NOMO-1 (cell line): ENCODE data around the gene NSMCE3.
"Not testable (repeated sequence)": the region's sequence is repeated elsewhere in the genome, so short reads cannot be mapped to it uniquely, and the experiment has no call there.

Source experiments
- DNase-seq, 2 experiments: peaks; one replicate each; lab custom pipeline; 2025; ENCODE audit not compliant: unreplicated experiment in 2 of 2; lab: John Stamatoyannopoulos, UW

NSMCE3 gene

DNA sequence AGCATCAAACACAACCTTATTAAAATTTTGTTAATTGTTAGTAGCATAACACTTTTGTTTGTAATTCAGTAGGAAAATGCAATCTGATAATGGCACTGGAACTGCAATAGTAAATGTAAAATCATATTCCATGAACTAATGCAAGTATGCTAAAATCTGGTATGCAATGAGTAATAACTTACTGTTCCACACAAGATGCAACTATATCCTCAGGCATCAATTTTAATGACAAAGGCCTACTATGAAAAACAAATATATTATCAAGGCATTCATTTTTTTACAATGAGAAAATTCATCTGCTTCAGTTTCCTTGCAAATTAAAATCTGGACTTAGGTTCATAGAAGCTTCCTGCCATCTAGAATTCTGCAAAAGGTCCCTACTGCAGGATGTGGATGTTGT lies 1.4 kb upstream of the NSMCE3 start:
- no peak for DNase-seq

DNA sequence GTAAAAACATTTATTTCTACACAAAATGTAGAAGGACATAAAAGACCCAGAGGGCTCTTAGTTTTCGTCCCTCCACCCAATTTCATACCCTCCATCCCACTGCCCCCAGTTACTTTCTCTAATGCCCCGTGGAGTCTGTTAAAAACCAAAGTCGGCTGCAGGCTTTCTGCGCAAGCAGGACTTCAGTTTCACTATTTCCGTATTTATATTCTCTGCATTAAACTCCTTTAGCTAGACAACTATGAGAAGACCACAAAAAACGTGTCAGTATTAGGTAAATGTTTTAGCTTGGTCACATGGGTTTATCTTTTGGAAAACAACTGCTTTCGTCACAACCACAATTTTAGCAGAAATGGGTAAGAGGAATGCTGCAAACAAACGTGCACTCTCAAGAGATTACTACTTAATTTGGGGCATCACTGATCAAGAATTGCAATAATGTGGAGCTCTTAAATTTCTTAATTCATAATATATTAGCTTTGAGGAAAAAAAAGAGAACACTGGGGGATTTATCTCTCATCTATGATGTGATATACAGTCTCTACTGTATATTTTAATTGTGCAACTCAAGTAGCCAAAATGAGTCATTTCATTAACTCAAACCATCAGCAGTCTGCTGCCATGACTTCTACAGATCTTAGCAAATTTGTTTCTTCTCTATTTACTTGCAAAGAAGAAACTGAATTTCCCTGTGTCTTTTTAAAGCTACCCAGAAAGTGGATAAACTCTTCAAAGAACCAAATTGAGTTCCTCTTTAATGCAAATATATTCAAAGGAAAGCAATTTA lies 740 bp upstream of the NSMCE3 start:
- DNase-seq: peak; percentile 16 to 63

DNA sequence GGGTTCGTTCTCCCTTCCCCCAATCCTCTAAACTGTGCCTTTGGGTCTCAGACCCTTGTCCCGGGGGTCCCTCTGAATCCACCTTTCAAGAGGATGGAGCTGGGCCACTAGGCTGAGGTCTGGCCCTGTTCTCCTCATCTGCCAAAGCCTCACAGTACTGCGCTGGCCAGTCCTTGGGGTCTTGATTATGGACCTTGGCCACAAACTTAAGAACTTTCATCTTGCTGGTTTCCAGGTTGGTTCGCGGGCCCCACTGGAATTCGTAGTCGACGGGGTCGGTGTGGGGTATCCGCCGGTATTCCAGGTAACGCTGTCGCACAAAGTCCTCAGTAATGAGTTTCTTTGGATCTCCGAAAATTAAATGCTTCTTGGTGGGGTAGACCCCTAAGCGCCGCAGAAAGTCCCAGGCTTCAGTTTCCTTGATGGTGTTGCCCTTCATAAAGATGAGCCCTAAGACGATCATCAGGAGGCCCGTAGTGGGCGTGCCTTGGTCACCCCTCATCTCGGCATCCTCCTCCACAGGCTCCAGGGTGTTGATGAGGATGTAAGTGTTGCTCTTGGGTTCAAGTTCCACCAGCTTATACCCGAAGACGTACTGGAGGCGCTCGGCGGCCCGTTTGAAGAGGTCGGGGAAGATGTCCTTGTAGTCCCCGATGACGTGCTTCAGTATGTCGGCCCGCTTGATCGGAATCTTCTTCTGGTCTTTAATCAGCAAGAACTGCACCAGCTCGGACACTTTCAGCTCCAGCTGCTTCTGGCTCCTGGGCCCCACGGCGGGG lies 727 bp downstream of the NSMCE3 start:
- DNase-seq: peak; percentile 17 to 34

DNA sequence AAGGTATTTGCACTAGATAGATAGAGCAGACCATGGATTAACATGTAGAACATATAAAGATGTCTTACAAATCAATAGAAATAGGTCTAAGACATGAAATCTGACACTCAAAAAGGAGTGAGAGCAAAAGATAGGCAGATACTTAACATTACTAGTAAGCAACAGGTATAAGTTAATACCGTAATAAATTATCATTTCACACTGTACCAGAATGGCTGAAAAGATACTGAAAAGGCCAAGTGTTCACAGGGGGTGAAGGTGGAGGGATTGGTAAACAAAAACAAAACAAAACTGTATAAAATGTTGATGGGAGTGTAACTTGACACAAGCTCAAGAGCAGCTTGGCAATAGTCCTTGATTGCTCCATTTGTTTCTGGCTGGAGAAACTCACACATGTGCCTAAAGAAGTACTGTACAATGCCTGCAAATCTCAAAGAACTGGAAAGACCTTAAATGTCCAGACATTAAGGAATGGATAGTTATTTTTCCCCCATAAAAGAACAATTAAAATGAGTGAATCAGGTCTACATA lies 3.5 kb downstream of the NSMCE3 start:
- no peak for DNase-seq

DNA sequence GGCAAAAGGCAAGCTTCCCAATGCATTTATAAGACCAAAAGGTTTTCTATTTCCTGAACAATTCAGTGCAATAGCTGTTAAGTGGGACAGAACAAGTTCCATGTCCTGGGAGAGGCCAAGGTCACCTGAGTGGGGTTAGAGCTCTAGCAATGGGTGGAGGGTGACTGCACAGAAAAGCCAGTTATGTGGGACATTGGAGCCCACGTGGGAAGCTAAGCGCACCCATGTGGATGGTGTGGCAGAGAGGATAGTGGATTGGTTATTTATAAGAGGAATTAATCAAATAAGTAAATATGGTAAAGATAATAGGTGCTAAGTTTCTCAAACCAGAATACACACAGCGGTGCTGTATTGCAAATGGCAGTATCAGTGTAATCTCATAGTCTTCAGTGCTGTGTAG lies 6.3 kb downstream of the NSMCE3 start:
- no peak for DNase-seq

DNA sequence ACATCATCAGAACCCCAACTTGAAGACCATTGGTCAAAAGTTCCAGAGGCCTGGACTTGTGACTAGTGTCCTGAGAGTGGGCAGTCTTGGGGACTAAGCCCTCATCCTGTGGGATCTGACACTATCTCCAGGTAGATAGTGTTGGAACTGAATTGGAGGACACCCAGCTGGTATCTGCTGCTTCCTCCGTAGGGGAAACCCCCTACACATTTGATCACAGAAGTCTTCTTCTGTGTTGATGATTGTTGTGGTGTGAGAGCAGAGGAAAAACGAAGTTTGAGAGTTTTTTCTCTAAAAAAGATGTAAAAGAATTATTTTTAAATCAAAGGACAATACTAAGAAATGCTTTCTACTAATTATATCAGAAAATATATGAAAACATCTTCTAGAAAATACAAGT lies 6.9 kb downstream of the NSMCE3 start:
- DNase-seq: no peak

DNA sequence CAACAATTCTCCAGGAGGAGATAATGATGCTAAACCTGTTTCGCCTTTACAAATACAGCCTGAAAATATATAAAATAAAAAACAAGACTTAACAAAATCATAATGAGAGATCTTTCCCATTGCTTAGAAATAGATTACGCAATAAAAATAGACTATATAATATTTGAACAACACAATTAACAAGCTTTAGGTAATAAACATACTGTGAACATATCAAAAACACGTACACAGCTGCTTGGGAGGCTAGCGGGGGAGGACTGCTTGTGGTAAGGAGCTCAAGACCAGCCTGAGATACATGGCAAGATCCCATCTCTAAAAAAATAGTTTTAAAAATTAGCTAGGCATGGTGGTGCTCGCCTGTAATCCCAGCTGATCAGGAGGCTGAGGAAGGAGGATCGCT lies 8.7 kb downstream of the NSMCE3 start:
- no peak for DNase-seq

DNA sequence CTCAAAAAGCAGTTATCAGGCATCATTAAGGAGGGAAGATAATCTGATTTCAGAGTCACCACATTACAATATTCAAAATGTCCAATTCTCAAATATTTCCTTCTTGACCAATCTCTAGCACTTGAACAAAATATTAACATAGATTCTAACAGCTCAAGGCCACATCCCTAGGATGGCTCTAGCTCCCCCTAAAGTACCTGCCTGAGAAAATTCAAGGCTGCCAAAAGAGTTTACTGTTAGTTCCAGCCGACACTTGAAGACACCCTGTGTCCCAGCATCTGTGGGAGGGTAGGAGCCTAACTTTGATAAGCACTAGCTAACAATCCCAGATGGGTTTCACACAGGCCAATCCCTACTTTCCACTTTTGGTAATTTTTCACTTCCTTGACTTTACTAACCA lies 10.4 kb downstream of the NSMCE3 start:
- no peak for DNase-seq

DNA sequence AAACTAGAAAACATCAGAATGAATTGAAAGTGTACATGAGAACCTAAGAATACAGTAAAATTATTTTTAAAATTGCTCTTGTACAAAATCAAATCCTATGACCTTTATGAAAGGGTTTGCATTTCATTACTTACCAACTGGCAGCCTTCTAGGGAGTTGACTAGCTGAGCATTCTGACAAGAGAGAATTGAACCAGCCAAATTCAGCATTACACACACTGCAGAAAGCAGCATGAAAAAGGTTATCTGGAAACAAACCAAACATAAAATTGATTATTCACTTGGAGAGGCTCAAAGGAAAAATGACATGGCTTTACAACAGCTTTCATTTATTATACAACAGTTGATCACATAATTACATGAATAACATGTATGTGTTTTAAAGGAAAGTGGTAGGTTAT lies 17.4 kb downstream of the NSMCE3 start:
- DNase-seq: no peak

DNA sequence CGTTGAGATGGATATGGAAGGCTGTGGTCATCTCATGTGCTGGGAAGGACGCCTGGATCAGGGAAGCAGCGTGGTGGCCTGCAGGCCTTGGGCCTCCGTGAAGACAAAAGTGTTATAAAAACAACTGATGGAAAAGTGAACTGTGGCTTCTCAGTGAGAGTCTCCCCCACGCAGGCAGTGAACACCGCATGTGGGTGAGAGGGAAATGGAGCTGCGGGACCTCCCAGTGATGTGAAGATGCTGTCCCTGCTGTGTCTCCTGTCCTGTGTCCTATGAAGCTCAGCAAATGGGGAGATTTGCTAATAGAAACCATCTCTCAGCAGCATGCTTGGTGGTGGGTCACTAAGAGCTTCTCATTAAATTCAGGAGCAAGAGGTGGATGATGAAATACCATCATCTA lies 25.1 kb downstream of the NSMCE3 start:
- no peak for DNase-seq

DNA sequence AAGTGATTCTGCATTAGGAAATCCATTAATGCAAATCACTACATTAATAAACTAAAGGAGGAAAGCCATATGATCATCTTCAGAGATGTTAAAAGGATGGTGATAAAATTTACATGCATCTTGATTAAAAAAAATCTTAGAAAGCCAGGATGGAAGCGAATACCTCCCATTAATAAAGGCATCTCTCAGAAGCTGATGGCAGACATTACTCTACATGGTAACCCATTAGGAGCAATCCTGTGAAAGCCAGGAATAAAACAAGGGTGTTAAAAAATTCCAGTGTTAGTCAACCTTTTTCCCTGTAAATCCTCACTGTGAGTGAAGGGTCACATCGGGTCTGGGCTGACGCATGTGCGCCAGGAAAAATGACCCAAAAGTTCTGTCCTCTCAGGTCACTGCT lies 25.5 kb downstream of the NSMCE3 start:
- no peak for DNase-seq

DNA sequence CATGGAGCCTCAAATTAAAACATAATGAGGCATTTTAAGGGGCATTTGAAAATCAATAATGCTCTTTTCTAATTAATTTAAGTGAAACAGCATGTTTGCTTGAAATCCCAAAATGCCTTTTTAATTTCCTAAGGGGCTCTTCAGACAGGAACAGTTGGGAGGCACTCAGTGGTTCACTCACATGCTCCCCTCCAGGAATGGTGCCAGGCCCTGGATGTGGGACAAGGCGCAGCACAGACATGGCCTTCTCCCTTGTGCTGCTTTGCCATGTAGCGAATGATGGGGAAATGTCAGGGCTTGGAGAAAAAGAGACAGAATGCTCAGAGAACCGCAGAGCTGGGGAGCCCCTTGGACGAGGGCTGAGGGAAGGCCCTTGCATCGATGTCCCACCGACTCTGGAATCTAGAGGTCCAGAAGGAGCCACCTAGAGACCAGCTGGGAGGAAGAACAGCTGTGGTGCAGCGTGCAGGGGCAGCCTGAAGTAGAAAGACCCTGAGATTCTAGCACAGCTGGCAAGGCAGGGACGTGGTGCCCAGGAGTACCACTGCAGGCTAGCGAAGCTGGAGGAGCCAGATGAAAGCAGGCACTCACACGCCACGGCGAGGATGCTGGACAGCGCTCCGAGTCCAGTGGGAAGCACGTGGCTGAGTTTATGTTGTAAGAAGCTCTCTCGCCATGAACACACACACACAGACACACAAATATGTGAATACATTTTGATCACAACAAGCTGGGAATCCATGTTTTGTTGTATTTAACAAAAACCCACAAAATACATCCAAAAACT lies 27.0 kb downstream of the NSMCE3 start:
- DNase-seq: no peak

DNA sequence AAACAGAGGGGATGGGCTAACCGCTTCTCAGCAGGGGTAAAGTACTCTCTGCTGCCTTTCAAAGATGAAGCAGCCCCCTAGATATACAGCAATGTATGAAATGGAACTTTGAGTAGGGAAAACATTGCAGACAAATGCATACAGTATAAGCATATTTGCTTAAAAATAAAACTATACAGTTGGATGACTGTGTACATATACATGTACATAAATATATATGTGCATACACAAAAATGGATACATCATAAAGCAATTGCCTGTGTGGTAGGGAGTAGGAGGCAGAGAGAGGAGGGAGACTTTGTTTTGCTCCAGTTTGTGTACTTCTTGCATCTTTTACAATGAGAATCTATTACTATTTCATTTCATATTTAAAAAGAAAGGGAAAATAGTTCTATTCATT lies 28.4 kb downstream of the NSMCE3 start:
- DNase-seq: no peak

DNA sequence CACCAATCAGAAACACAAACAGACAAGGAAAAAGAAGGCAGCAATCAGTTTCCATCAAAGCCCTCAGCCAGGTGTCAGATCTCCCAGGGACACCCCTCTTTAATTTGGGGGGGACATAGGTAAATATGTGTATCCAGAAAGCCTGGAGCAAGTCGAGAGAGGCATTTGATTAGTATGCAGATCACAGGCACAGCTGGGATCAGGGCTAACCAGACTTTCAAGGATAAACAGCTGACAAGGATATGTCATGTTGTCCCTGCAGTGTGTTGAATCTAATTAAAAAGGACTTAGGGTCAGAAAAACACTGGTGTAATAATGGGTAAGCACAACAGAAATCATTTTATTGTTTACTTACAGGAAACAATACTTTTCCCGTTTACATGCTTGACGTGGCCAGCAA lies 30.2 kb downstream of the NSMCE3 start:
- DNase-seq: no peak

DNA sequence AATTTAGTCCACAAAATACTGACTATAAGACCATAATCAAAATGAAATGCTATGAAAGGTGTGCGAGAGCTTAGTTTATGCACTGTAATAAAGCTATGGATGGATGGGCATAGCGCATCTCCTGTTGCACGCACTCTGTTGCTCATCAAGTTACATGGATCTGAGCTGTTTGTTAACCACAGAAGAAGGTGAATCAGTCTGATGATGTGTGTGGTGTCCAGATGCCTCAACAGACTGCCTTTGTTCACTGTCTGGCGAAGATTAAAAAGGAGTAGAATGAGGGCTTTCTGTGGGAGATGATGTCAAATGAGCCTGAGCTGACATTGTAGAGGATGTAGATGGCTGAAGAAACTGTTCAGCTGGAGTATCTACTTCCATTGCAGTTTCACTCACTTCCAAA lies 36.1 kb downstream of the NSMCE3 start:
- DNase-seq: no peak

DNA sequence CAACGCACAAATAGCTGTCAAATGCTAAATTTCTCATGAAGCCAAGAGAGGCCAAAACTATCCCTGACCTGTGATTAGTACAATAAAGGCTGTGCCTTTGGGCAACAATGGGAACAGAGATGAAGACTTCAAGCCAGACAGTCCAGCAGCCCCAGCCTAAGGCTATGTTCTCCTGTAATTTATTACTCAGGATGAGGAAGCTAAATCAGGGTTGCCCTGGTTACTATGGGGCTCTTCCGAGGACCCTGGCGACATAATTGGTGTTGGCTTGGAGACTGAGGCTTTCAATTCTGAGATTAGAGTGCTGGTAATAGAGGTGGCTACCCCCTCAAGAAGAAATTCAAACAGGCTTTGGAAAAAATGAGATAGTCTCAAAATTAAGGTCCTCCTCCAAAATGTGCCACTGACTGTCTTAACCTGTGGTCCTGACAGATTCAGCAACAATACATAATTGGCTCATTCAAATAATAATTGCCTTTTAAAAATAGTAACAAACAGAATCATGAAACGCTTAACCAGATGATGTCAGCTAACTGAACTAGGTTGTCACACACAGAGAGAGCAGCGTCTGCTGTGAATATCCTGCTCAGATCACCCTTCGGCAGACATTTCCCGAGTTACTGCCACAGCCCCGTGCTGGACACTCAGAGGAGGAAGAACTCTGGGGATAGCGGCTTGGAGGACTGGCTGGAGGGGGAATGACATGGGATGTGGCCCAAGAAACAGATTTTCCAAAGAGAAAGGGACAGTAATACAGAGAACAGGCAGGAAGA lies 43.0 kb downstream of the NSMCE3 start:
- DNase-seq: no peak

DNA sequence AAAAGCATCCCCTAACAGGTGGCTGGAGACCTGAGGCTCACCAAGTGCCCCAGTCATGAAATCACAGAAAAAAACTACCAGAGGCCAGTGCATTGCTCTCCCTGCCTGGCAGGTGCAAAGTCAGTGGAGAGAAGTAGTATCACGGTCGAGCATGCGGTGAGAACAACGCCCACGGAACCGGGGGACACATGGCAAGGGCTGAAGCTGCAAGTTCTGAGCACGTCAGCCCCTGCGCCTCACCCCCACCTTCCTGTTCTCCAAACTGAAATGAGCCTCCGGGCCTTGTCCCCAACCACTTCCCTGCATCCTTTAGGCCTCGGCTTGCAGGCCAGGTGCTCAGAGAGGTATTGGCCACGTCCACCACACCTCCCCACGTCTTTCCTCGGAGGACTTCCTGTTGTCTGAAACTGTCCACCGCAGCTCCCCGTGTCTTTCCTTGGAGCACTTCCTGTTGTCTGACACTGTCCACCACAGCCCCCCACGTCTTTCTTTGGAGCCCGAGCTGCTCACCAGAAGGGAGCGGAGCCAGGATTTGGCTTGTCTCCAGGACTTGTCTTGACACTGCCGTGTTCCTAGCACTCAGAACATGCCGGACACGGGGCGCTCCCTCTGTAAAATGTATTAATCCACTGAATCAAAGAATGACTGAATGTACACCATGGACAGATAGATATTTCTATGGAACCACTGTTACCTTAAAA lies 43.9 kb downstream of the NSMCE3 start:
- no peak for DNase-seq

DNA sequence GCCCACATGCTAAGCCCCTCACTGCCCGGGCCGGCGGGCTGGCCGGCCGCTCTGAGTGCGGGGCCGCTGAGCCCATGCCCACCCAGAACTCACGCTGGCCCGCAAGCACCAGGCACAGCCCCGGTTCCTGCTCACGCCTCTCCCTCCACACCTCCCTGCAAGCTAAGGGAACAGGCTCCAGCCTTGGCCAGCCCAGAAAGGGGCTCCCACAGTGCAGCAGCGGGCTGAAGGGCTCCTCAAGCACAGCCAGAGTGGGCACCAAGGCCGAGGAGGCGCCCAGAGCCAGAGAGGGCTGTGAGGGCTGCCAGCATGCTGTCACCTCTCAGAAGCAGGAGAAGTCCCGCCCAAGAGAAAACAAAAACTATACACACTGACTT lies 44.6 kb downstream of the NSMCE3 start:
- not testable (repeated sequence) for DNase-seq

DNA sequence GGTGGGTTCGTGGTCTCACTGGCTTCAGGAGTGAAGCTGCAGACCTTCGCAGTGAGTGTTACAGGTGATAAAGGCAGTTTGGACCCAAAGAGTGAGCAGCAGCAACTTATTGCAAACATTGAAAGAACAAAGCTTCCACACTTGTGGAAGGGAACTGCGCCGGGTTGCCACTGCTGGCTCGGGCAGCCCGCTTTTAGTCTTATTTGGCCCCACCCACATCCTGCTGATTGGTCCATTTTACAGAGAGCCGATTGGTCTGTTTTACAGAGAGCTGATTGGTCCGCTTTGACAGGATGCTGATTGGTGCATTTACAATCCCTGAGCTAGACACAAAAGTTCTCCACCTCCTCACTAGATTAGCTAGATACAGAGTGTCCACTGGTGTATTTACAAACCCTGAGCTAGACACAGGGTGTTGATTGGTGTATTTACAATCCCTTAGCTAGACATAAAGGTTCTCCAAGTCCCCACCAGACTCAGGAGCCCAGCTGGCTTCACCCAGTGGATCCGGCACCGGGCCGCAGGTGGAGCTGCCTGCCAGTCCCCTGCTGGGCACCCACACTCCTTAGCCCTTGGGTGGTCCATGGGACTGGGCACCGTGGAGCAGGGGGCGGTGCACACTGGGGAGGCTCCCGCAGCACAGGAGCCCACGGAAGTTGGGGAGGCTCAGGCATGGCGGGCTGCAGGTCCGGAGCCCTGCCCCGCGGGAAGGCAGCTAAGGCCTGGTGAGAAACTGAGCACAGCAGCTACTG lies 45.2 kb downstream of the NSMCE3 start:
- DNase-seq: not testable (repeated sequence)
